Prostate gland (tissue), 2 donors: ENCODE measurements around the gene MPDU1. TPM values are rescaled to one million over a fixed set of nuclear protein-coding genes. Genes with fewer than 3 reads are reported as not detected.
A peak's percentile ranks its signal among the peaks of the same experiment; 100 is the strongest.
"Not testable (repeated sequence)": the region's sequence is repeated elsewhere in the genome, so short reads cannot be mapped to it uniquely, and the experiment has no call there.

ENCODE experiments used
- DNase-seq: peaks from one replicate; pipeline ENCODE4 v3.0.0-alpha.2; 2019; ENCODE audit warnings: low spot score
- H3K27ac ChIP-seq, 2 donors: fragments of 200-600 bp; sonication (generic); 2 replicates each; pipeline ENCODE4 v1.5.1; 2017 to 2019
- H3K27me3 ChIP-seq: fragments of 200-600 bp; sonication (generic); replicated peaks from 2 replicates; pipeline ENCODE4 v1.5.1; 2019; ENCODE audit not compliant: insufficient read depth
- H3K36me3 ChIP-seq, 2 donors: fragments of 200-600 bp; sonication (generic); 1 replicate in 1 of 2; 2 replicates in 1 of 2; pipeline versions ENCODE4 v1.5.1 to v1.8.1; 2017 to 2019
- H3K4me1 ChIP-seq: fragments of 200-600 bp; sonication (generic); replicated peaks from 2 replicates; pipeline ENCODE4 v1.5.1; 2019
- H3K4me3 ChIP-seq, 2 donors: fragments of 200-600 bp; sonication (generic); 2 replicates each; pipeline ENCODE4 v1.5.1; 2017 to 2019
- H3K9me3 ChIP-seq: fragments of 200-600 bp; sonication (generic); 2 replicates; pipeline ENCODE4 v1.5.1; 2017
- POLR2A ChIP-seq: fragments of 450-650 bp; IDR thresholded peaks from one replicate; pipeline ENCODE4 v1.6.1; 2016; ENCODE audit warnings: antibody characterized with exemption, mild to moderate bottlenecking
- POLR2AphosphoS5 ChIP-seq: sonication (generic); formaldehyde crosslinking; IDR thresholded peaks from one replicate; pipeline ENCODE4 v1.6.1; 2017; ENCODE audit warnings: antibody characterized with exemption
- WGBS: methylation state at CpG from one replicate; pipeline ENCODE4 v1.1.5; 2018; 5-methylcytosine and 5-hydroxymethylcytosine counted together
- intact Hi-C: fragments of 100-400 bp; cut with DNase I; formaldehyde crosslinking; loops from one replicate; pipeline ENCODE4 v1.14.2; 2022
- total RNA-seq, 2 donors: library from RNA; depleted of rRNA; stranded (reverse); fragments of >200 nt; gene quantifications; one replicate each; pipeline ENCODE4 v1.1.0, GENCODE V29; 2016
- TF ChIP-seq, protein P1 (sequence below), 4 experiments: fragments of 200-600 bp in 2 of 4; fragments of 450-650 bp in 2 of 4; sonication (generic) in 2 of 4; IDR thresholded peaks; 1 replicate in 3 of 4; 2 replicates in 1 of 4; pipeline ENCODE4 v1.5.1; 2016 to 2019; ENCODE audit warnings: antibody characterized with exemption in 4 of 4, mild to moderate bottlenecking in 2 of 4, moderate library complexity in 2 of 4

Gene MPDU1
- total RNA-seq, 2 donors from 2014 or later: 101 to 239 TPM

- 87% methylated on average over 5 of the region's 5 CpGs for WGBS
- Histone ChIP-seq H3K4me1 (no peaks in the 10 kb centered on the region), H3K36me3 (no peaks in the 10 kb centered on the region), H3K27me3 (no peaks in the 10 kb centered on the region), H3K27ac (no peak overlapping the region), H3K9me3 (no peaks in the 10 kb centered on the region), H3K4me3 (no peak overlapping the region)
- intact Hi-C loops: no loop called here
- TF ChIP-seq, protein P1, sequence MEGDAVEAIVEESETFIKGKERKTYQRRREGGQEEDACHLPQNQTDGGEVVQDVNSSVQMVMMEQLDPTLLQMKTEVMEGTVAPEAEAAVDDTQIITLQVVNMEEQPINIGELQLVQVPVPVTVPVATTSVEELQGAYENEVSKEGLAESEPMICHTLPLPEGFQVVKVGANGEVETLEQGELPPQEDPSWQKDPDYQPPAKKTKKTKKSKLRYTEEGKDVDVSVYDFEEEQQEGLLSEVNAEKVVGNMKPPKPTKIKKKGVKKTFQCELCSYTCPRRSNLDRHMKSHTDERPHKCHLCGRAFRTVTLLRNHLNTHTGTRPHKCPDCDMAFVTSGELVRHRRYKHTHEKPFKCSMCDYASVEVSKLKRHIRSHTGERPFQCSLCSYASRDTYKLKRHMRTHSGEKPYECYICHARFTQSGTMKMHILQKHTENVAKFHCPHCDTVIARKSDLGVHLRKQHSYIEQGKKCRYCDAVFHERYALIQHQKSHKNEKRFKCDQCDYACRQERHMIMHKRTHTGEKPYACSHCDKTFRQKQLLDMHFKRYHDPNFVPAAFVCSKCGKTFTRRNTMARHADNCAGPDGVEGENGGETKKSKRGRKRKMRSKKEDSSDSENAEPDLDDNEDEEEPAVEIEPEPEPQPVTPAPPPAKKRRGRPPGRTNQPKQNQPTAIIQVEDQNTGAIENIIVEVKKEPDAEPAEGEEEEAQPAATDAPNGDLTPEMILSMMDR (IDR thresholded peaks at IDR 0.05): no peak
- TF ChIP-seq POLR2A (no peak), POLR2AphosphoS5 (no peak)
- no peak for DNase-seq
Observed at GRCh38 chr17:7623661-7624060, 40.0 kb downstream of the MPDU1 start.

DNA sequence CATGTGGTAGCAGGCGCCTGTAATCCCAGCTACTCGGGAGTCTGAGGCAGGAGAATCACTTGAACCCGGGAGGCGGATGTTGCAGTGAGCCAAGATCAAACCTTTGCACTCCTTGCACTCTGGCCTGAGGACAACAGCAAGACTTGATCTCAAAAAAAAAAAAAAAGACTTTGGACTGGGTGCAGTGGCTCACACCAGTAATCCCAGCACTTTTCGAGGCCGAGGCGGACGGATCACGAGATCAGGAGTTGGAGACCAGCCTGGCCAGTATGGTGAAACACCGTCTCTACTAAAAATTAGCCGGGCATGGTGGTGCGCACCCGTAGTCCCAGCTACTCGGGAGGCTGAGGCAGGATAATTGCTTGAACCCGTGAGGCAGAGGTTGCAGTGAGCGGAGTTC is 42.1 kb downstream of the MPDU1 start:
- H3K27ac ChIP-seq, H3K36me3 ChIP-seq, H3K9me3 ChIP-seq, H3K4me3 ChIP-seq, H3K4me1 ChIP-seq, DNase-seq, H3K27me3 ChIP-seq: not testable (repeated sequence)
- intact Hi-C loops: loop anchor here (5.0 kb wide), 1 partner anchor 62 kb away; the partner anchor contains the start of genes TP53 and WRAP53
- WGBS: 97% methylated on average over 16 of the region's 16 CpGs

- H3K4me3 ChIP-seq: peak overlapping the region in 1 of 2 donors; percentile 87
- 84% methylated on average over 7 of the region's 7 CpGs for WGBS
- DNase-seq: no peak
- H3K27ac ChIP-seq: peak overlapping the region in 1 of 2 donors; percentile 97
- TF ChIP-seq, protein P1 (IDR thresholded peaks at IDR 0.05): no peak
- TF ChIP-seq POLR2AphosphoS5 (no peak), POLR2A (no peak)
- intact Hi-C loops: loop anchor here (5.0 kb wide), 1 partner anchor 61 kb away; the partner anchor contains the start of genes TP53 and WRAP53
- no peaks in the 10 kb centered on the region for H3K4me1 ChIP-seq
- no peaks in the 10 kb centered on the region for H3K9me3 ChIP-seq
- no peaks in the 10 kb centered on the region for H3K36me3 ChIP-seq
- no peaks in the 10 kb centered on the region for H3K27me3 ChIP-seq
Observed at GRCh38 chr17:7626307-7626706, 42.7 kb downstream of the MPDU1 start.

- Histone ChIP-seq H3K4me3 (peak overlapping the region; percentile 87 to 94), H3K4me1 (no peaks in the 10 kb centered on the region), H3K9me3 (no peaks in the 10 kb centered on the region), H3K36me3 (no peaks in the 10 kb centered on the region), H3K27ac (peak overlapping the region; percentile 97 to 98), H3K27me3 (no peaks in the 10 kb centered on the region)
- no peak for TF ChIP-seq POLR2AphosphoS5
- TF ChIP-seq, protein P1 (IDR thresholded peaks at IDR 0.05): no peak
- TF ChIP-seq POLR2A: no peak
- intact Hi-C loops: loop anchor here (5.0 kb wide), 1 partner anchor 60 kb away; the partner anchor contains the start of genes TP53 and WRAP53
- 6% methylated on average over 6 of the region's 6 CpGs for WGBS
- DNase-seq: no peak
Observed at GRCh38 chr17:7626956-7627249, 43.3 kb downstream of the MPDU1 start.

- 1% methylated on average over 54 of the region's 54 CpGs for WGBS
Observed at GRCh38 chr17:7627250-7628121, 43.8 kb downstream of the MPDU1 start, which contains the start of gene SAT2. TSS of gene SAT2 (minus strand) at chr17:7627821. CDS start at chr17:7627635, 186 bp downstream.

More at GRCh38 chr17:7627250-7628121, 43.8 kb downstream of the MPDU1 start, which contains the start of gene SAT2:
- peak within 1 kb of the TSS; percentile 87 to 94 for H3K4me3 ChIP-seq
- peak; percentile 94 for DNase-seq
- peak within 1 kb of the TSS; percentile 97 to 98 for H3K27ac ChIP-seq
- H3K36me3 ChIP-seq: no peaks in the 10 kb centered on the region
- no peaks in the 10 kb centered on the region for H3K27me3 ChIP-seq
- H3K9me3 ChIP-seq: no peaks in the 10 kb centered on the region
- peak; percentile 88 for TF ChIP-seq POLR2A
- TF ChIP-seq POLR2AphosphoS5: peak; percentile 82
- TF ChIP-seq, protein P1 (IDR thresholded peaks at IDR 0.05): no peak
- H3K4me1 ChIP-seq: no peaks in the 10 kb centered on the region
- intact Hi-C loops: loop anchor here (5.0 kb wide), 1 partner anchor 60 kb away; the partner anchor contains the start of genes TP53 and WRAP53
